Measurements from ENCODE around the gene PKIB.

GRCh38 chr6:122702841-122703240, 92.6 kb downstream of the PKIB start:
- TF ChIP-seq POLR2A (IDR thresholded peaks at IDR 0.05; ENCODE audit: low read length) = no peak
- TF ChIP-seq GATA1 (IDR thresholded peaks at IDR 0.05; ENCODE audit: low read depth, low read length) = no peak

All from erythroblast (primary cell).